ENCODE results near the gene L3MBTL4. TPM values are rescaled to one million over a fixed set of nuclear protein-coding genes. Genes with fewer than 3 reads are reported as not detected.

The L3MBTL4 gene
- total and polyA plus RNA-seq, 9 of the 15 experiments (the other 6 are each of a cell fraction or from before 2014, with no cell fraction given): not detected

DNA sequence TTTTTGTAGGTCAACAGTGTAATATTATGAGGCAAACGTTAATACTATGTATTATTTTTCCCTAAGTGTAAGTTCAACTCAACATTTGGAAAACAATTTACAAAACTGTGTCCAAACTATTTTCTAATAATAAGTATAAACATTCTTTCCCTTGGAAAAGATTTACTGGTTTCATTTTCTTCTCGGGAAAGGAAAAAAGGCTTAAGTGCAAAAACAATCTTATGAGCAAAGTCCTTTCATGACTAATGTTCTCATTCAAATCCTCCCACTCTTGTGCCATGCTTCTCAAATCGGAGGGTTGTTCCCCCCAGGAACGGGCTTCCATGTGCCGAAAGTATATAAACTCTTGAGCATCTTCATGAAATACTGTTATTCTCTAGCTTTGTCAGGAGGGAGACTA, 19.8 kb upstream of the L3MBTL4 start:
- in situ Hi-C loops (cut with MboI): no loop called here
- Histone ChIP-seq H2AFZ (ENCODE audit: low read depth, low read length) (no peak overlapping the region), H3K9me1 (ENCODE audit: control insufficient read depth, insufficient read depth, low read length) (no peaks in the 10 kb centered on the region), H3K27ac (ENCODE audit: extremely low read depth, low read depth, low read length) (no peak overlapping the region), H3K9ac (ENCODE audit: insufficient read depth in 1 of 2, low read depth in 2 of 2, low read length in 2 of 2) (no peak overlapping the region), H4K20me1 (replicated peaks; ENCODE audit: control insufficient read depth, insufficient read depth, low read length) (no peaks in the 10 kb centered on the region), H3K4me2 (ENCODE audit: insufficient read depth, low read length) (no peak overlapping the region), H3K36me3 (ENCODE audit: control insufficient read depth, insufficient read depth, low read length) (no peaks in the 10 kb centered on the region), H3K9me3 (replicated peaks; ENCODE audit: control insufficient read depth, insufficient read depth, low read depth, low read length) (no peaks in the 10 kb centered on the region), H3K79me2 (ENCODE audit: control insufficient read depth, insufficient read depth, low read length) (no peaks in the 10 kb centered on the region), H3K4me1 (replicated peaks in 1 of 2; ENCODE audit: control insufficient read depth in 2 of 2, insufficient read depth in 2 of 2, low read length in 2 of 2) (no peaks in the 10 kb centered on the region), H3K27me3 (ENCODE audit: control insufficient read depth in 2 of 2, insufficient read depth in 2 of 2, low read length in 2 of 2) (no peaks in the 10 kb centered on the region), H3K4me3 (no peak overlapping the region)
- intact Hi-C loops (cut with micrococcal nuclease): no loop called here
- WGBS (ENCODE audit: insufficient coverage, low coverage, missing lambda C conversion rate): under 1% methylated on average over 5 of the region's 5 CpGs
- no TSS peak for BruUV-seq (replicated peaks)
- TF ChIP-seq HDAC6 (IDR thresholded peaks at IDR 0.05; ENCODE audit: low read depth, low read length) (no peak), FIP1L1 (IDR thresholded peaks at IDR 0.05; ENCODE audit: low read depth, low read length, poor library complexity, severe bottlenecking) (no peak), ZNF3 (CRISPR knock-in tag; IDR thresholded peaks at IDR 0.05) (no peak), L3MBTL2 (IDR thresholded peaks at IDR 0.05) (no peak), CC2D1A (IDR thresholded peaks at IDR 0.05) (no peak), EGR1 (conservative IDR thresholded peaks at IDR 0.05) (no peak), HNRNPH1 (optimal IDR thresholded peaks at IDR 0.05; ENCODE audit: low read depth, low read length) (no peak), ZFP30 (CRISPR knock-in tag; IDR thresholded peaks at IDR 0.05; ENCODE audit: borderline replicate concordance) (no peak), CCNT2 (IDR thresholded peaks at IDR 0.05; ENCODE audit: borderline replicate concordance, extremely low read depth, insufficient read length, low read depth, low read length) (no peak), SIN3A (IDR thresholded peaks at IDR 0.05; ENCODE audit: borderline replicate concordance in 2 of 2, control insufficient read depth in 1 of 2, low read depth in 2 of 2, low read length in 2 of 2) (no peak), THRB (CRISPR knock-in tag; conservative IDR thresholded peaks at IDR 0.05) (no peak), ZNF224 (CRISPR knock-in tag; IDR thresholded peaks at IDR 0.05) (no peak), LEF1 (IDR thresholded peaks at IDR 0.05) (no peak), LARP7 (IDR thresholded peaks at IDR 0.05) (no peak), FOXP1 (CRISPR knock-in tag; IDR thresholded peaks at IDR 0.05) (no peak)
- TF ChIP-seq, protein P1, sequence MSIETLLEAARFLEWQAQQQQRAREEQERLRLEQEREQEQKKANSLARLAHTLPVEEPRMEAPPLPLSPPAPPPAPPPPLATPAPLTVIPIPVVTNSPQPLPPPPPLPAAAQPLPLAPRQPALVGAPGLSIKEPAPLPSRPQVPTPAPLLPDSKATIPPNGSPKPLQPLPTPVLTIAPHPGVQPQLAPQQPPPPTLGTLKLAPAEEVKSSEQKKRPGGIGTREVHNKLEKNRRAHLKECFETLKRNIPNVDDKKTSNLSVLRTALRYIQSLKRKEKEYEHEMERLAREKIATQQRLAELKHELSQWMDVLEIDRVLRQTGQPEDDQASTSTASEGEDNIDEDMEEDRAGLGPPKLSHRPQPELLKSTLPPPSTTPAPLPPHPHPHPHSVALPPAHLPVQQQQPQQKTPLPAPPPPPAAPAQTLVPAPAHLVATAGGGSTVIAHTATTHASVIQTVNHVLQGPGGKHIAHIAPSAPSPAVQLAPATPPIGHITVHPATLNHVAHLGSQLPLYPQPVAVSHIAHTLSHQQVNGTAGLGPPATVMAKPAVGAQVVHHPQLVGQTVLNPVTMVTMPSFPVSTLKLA (conservative IDR thresholded peaks at IDR 0.05): no peak
- ChIA-PET POLR2A (interaction anchor here (0.6 kb wide), 1 partner anchor 600 kb away, joined by 3 read pairs; no protein-coding TSS in a partner anchor), CTCF (ENCODE audit: low intra/inter-chr PET ratio) (no interaction called here)
- FAIRE-seq (no peak), DNase-seq (ENCODE audit: extremely low read depth in 1 of 4, low spot score in 3 of 4) (no peak), ATAC-seq (no peak)

Data from K562 (cell line).